ENCODE data around the gene DYSF. TPM values are rescaled to one million over a fixed set of nuclear protein-coding genes. Genes with fewer than 3 reads are reported as not detected.

DYSF gene
- total RNA-seq, 4 donors from 2014 or later = 2.4 to 10.6 (median 4.3) TPM

- intact Hi-C loops (cut with DNase I) = no loop called here
- Histone ChIP-seq H3K27me3 (no peaks in the 10 kb centered on the region), H3K4me3 (no peak overlapping the region), H3K36me3 (no peaks in the 10 kb centered on the region), H3K9me3 (no peaks in the 10 kb centered on the region), H3K4me1 (no peaks in the 10 kb centered on the region), H3K27ac (no peak overlapping the region)
- DNase-seq = no peak
- WGBS, 2 donors = 65 to 100% methylated on average over 1 to 6 of the region's 6 CpGs
- no peak for TF ChIP-seq POLR2A (IDR thresholded peaks at IDR 0.05)
- TF ChIP-seq CTCF (IDR thresholded peaks at IDR 0.05) = no peak
Observed at GRCh38 chr2:71683070-71683469, 229.7 kb downstream of the DYSF start.

- intact Hi-C loops (cut with DNase I) = no loop called here
Observed at GRCh38 chr2:71683666-71684065, 230.3 kb downstream of the DYSF start.

GRCh38 chr2:71684226-71685072, 231.1 kb downstream of the DYSF start:
- H3K27me3 ChIP-seq = no peaks in the 10 kb centered on the region
- intact Hi-C loops (cut with DNase I) = no loop called here
- H3K9me3 ChIP-seq = no peaks in the 10 kb centered on the region
- H3K4me1 ChIP-seq = no peaks in the 10 kb centered on the region
- TF ChIP-seq POLR2A (IDR thresholded peaks at IDR 0.05) (no peak), CTCF (IDR thresholded peaks at IDR 0.05) (no peak)
- WGBS, 2 donors = 68 to 78% methylated on average over 8 to 9 of the region's 13 CpGs
- no peak overlapping the region for H3K27ac ChIP-seq
- H3K36me3 ChIP-seq = no peaks in the 10 kb centered on the region
- DNase-seq = no peak
- no peak overlapping the region for H3K4me3 ChIP-seq

More at GRCh38 chr2:71683666-71684065, 230.3 kb downstream of the DYSF start:
- Histone ChIP-seq H3K27me3 (no peaks in the 10 kb centered on the region), H3K27ac (no peak overlapping the region), H3K36me3 (no peaks in the 10 kb centered on the region), H3K4me3 (no peak overlapping the region), H3K4me1 (no peaks in the 10 kb centered on the region), H3K9me3 (no peaks in the 10 kb centered on the region)
- TF ChIP-seq CTCF (IDR thresholded peaks at IDR 0.05) (no peak), POLR2A (IDR thresholded peaks at IDR 0.05) (no peak)
- no peak for DNase-seq
- 100% methylated on average over 1 of the region's 1 CpG; no CpG with 5 or more reads in 1 of the 2 donors for WGBS, 2 donors

GRCh38 chr2:71685073-71685848, 231.9 kb downstream of the DYSF start:
- WGBS, 2 donors = 92 to 100% methylated on average over 1 to 5 of the region's 10 CpGs
- Histone ChIP-seq H3K9me3 (no peaks in the 10 kb centered on the region), H3K36me3 (no peaks in the 10 kb centered on the region), H3K4me1 (no peaks in the 10 kb centered on the region), H3K27ac (no peak overlapping the region), H3K27me3 (no peaks in the 10 kb centered on the region), H3K4me3 (no peak overlapping the region)
- intact Hi-C loops (cut with DNase I) = no loop called here
- TF ChIP-seq CTCF (IDR thresholded peaks at IDR 0.05) (no peak), POLR2A (IDR thresholded peaks at IDR 0.05) (no peak)
- no peak for DNase-seq

Measured in esophagus squamous epithelium (tissue), 5 donors.